HG02852 (cell line): ENCODE results near the gene HOXB4.
A peak's percentile ranks its signal among the peaks of the same experiment; 100 is the strongest.

ENCODE experiments used
- ATAC-seq: cut with Tn5 transposase; IDR thresholded peaks from one replicate; pipeline ENCODE4 v1.9.1; 2021; ENCODE audit warnings: mild to moderate bottlenecking, moderate library complexity; ENCODE audit not compliant: unreplicated experiment

The HOXB4 gene

DNA sequence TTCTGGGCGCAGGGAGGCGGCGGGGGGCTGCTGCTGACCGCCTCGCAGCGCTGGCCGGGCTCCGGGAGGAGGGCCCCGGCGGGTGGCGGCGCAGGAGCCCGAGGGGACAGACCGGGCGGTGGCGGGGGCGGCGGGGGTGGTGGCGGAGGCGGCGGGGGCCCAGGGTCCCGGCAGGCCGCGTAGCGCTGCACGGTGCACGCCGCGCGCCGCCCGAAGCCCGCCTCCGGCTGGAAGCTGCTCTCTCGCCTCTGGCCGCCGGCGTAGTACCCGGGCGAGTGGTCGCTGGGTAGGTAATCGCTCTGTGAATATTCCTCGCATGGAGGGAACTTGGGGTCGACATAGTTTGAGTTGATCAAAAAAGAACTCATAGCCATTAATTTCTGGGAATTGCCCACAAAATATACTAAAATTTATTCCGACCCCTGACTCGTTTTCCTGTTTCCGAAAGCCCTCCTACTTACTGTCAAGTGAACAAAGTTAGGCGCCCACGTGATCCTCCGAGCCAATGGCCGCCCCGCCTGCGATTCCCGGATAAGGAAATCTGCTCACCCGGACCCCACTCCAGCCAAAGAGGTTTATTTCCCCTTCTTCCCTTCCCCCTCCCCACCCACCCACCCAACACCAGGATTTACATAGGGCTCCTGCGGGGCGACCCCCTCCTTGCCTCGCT, at the start of gene HOXB4:
HOXB4 (minus strand) TSS at position 405 of the 670 bp plus-strand sequence; CDS start at position 374, 31 bp downstream.
- peak; percentile 52 for ATAC-seq

DNA sequence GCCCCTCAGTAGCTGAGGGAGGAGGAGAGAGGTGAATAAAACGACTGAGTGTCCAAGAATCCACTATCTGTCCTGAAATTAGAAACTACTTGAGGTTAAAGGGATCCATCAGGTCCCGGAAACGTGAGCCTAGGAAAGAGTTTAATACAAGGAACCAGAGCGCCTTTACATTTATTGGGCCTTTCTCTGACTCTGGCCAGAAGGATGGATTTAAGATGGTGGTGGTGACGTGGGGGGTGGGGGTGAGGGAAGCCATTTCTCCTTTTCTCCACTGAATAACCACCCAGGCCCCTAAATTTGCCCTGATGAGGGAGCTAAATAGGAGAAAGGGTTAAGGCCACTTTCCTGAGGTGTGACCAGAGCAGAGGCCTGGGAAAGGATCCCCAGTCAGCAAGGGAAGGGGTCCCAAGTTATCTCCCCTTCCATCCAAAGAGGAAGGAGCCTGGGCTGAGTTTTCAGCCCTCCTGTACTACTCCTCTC, 49.0 kb upstream of the HOXB4 start:
- no peak for ATAC-seq

DNA sequence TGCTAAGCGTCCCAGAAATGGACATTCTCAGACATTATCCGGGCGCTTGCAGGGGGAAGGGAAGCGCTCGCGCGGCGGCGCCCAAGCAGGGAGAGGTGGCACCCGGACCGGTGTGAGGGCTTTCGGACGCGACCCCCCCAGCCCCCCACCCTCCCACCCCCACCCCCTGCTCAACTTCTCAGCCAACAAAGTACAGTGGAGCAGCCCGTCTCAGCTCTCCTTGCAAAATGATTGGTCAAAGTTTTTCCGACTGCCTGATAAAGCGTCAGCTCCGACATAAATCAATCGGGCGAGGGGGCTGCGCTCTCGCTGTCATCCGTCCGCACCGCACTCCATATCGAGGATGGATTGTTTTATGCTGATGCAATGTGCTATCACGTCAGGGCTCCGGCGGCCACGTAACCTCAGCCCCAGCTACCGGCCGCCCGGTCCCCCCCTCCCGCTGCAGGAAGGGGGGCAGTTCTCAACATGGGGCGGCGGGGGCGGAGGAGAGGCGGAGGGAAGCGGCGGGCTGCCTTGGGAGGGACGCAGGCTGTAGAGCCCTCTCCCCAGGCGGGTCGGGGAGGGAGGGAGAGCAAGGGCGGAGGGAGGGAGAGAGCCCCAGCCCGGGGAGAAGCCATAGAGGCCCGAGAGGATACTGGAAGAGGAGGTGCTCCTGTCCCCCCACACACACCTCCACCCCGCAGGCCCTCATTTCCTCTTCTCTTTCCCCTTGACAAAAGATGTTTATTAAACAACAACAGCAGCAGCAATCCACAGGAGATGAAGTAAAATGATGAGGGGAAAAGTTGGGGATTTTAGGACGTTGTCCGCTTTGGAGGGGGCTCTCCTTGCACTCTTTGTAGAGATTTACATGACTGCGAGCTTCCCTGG, 48.3 kb upstream of the HOXB4 start, which contains the start of gene HOXB9:
HOXB9 (minus strand) TSS at position 114 of the 873 bp plus-strand sequence; CDS start at position 25, 89 bp downstream.
- no peak for ATAC-seq

DNA sequence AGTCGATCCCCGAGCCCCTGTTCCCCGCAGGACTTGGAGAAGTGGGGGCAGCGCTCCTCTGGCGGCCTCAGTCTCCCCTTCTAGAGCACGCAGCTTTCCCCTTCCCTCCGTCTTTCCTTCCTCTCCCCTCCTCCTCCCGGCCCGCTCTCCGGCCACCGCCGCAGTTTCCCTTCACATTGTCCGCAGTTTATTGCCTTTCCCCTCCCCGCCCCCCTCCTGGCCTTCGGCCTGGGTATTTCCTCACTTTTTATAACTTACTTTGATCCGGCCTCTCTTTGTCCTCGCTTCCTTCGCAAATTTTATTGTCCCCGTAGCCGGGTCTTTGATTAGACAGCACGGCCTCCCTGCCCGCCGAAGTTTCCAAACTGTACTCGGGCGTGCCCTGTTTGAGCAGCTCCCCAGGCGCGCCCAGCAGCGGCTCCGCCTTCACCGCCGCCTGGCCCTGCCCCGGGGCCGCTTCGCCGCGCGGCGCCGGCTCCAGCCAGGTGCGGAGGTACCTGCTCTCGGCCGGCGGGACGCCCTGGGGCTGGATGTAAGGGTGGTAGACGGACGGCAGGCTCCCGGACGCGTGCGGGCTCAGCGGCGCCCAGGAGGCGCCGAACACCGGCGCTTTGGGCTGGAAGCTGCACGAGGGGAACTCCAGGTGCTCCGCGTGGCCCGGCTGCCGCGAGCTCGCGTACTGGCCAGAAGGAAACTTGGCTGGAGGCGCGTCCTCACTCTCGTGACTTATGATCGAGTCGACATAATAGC, 47.5 kb upstream of the HOXB4 start:
- no peak for ATAC-seq

DNA sequence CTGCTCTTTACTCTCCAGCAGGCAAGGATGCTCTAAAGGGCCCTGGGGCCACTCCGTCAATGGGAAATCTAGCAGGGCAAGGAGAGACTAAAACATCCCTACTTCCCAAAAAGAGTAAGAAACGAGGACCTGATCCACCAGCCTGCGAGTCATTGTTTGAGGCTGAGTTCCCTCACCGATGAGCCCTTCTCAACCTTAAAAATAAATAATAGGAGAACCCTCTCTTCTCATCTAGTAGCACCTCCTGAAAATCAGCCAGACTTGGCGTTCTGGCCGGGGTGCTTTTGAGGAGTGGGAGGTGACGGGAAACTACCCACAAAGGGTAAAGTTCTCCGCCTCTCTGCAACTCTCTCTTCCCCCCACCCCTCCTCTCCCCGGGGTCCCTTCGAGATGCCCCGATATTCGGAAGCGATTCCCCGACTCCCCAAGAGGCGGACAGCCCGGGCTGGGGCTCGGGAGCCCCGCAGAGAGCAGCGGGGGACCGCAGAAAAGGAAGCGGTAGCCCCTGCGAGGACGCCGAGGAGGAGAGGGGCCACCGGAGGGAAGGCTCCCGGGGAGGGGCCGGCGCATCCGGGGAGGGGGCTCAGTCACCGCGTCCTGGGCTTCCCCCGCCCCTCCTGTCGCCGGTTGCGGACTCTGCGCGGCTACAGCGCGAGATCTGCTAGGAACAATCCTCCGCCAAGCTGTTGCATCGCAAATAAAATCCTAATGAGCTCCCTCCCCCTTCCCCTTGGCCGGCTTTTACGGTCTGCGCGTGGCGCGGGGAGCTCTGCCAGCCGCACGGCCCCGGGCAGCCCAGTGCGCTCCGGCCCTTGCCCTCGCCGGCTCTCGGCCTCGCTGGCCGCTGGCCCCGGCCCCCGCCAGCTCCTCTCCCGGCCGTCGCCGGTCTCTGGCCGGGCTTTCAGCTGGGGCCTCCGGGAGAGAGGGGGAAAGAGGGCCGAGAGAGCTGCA, 46.7 kb upstream of the HOXB4 start:
- ATAC-seq = no peak

DNA sequence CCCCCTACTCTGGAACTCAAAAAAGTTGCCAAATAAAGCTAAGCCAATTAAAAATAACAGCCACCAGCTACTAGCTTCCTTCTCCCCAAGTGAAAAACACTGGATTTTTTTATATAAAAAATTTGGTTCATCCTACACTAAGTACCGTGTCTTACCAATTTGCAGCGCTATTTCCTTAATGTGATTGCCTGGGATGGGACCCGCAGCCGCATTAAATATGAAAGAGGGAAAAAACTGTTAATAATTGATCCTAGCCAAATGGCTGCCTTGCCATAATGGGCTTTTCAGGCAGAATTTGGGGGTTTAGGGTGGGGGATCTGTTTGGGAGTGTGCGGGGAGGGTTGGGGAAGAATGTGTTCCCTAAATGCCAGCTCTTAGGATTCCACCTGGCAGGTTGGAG, 46.0 kb upstream of the HOXB4 start:
- ATAC-seq = no peak

DNA sequence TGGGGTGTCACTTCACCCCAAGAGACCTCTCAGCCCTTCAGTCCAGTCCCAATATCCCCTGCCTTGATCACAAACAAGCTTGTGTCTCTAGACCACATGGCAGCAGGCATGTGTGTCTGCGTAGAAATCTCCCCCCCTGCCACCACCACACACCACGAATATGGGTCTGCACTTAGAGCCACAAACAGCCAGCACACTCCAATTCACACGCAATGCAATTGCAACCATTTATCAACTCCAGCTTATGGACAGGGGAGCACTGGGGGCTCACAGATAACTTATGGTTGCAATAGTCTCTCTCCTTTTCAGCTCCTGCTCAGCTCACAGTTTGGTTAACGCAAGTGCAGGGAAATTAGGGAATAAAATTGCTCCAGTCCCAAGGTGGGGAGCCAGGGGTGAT, 45.4 kb upstream of the HOXB4 start:
- no peak for ATAC-seq

DNA sequence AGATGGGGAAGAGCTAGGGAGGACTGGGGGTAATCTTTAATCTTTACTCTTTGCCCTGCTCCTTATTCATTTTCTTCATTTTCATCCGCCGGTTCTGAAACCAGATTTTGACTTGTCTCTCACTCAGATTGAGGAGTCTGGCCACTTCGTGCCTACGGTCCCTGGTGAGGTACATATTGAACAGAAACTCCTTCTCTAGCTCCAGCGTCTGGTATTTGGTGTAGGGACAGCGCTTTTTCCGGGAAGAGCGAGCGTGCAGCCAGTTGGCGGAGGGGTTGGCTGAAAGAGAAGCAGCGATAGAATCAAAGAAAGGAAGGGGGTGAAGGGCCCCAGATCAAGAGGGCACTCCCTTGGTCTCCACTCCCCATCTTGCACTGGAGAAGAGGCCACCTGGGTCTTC, 44.7 kb upstream of the HOXB4 start:
- no peak for ATAC-seq

DNA sequence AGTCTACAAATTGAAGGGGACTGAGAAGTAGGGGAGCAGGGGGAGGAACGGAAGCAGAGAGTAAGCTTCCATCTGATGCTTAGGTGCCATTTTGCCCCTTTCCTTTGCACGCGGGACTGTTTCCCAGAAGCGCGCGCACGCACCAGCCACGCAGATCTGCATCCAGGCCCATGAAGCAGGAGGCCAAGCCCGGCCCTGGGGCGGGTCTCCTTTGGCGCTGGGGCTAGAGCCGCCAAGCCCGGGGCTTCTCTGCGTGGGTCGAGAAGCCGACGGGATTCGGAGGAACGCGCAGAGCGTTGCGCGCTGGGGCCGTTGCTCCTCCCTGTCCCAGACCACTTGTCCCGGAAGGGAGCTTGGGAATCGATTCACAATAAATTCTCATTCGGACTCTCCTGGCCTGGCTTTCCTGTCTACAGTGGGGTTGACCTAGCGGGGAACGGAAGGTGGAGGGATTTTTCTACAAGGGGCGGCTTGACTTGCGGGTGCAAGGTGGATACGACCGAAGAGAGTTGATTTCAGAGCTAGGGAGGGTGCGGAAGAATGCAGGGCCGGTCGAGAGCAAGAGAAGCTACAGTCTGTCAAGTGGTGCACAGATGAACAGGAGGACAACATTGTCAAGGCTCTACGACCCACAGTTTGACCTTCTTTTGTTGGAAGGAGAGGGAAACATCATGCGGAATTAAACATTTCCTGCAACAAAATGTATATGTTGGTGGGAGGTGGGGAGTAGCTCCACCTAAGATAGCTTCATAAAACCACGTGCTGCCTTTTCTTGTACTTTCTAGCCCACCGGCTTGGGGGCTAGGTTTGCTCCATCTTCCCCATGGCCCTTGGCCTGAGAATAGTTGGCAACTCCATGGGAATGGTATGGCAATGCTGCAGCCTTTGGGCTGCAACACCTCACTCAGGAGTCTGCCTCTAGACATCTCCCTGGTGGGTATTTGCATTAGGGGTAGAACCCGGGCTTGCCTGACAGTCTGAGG, 43.6 kb upstream of the HOXB4 start:
- no peak for ATAC-seq

DNA sequence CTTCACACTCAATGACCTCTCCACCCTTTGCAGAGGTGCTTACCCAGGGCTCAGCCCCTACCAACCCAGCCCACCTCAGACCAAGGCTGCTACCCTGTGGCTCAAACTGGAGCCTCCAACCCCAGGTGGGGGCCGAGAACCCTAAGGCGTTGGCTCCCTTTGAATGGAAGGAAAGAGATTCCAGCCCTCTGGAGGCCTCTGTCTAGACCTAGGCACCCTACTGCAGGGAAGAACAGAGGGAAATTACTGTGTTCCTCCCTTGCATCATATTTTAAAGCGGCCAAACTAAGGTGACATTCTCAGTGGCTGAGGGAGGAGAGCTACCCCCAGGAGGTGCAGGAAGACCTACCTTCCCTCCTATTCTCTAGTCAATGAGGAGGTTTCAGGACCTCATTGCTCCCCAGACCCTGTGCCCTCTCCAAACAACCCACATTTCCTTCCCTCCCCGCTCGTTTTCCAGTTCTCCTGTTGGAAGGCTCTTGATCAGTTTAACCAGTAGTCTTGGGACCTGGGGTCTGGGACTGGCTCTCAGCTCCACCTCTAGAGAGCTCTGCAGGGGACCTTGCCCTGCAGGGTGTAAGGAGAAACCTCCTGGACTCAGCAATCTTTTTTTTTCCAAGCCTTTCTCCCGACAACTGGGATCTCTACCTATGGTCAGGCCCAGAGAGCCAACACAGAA, 42.5 kb upstream of the HOXB4 start:
- no peak for ATAC-seq

DNA sequence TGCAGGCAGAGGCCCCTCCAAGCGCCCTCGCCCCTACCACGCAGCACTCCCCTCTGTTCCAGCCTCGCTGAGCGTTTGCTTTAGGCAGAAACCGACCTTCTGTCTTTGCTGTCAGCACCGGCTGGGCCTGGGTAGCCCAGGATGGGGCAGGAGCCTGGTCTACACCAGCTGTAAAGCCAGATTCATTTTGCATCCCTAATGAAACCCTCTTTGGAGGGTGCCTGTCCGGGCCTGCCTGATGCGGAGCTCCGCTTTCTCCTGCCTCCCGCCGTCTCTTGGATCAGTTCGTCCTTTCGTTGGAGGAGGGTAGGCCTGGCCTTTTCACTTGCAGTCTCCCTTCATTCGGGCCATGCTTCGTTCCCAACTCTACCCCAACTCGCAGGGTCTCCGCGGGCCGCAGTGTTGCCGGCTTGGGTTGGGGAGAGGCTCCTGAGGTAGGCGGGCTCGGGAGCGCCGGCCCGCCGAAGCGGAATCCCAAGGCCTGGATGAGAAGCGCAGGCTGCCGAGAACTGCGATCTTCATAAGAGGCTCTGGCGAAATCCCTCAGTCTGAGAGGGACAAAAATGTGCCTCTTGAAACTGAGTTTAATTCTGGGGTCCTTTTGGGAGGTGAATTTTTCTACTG, 41.8 kb upstream of the HOXB4 start:
- no peak for ATAC-seq

DNA sequence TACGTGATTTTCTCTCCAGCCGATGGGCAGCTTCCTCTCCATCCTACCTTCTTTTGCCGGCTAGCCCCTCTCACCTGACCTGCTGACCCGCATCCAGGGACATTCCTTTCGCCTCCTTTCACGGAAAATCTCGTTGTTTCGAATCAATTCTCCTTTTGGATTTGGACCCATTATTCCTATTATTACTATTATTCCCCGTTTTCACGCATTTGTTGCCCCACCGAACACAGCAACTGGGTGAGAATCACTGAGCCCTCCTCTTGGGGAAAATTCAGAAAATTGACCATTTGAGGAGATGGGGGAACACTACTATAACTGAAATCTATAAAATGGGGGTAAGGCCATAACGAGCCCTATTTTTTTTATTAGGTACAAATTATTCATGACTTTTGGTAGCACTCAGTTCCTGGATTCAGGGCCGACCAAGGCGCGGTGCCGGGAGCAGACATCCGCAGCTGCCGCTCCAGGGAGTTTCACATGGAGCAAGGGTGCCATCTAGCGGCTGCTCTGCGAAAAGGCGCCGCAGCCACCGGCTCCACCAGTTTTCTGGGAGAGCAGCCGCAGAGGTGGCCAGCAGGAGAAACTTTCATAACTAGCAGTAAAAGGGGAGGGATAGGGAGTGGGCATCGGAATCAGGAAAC, 40.2 kb upstream of the HOXB4 start:
- ATAC-seq = no peak

DNA sequence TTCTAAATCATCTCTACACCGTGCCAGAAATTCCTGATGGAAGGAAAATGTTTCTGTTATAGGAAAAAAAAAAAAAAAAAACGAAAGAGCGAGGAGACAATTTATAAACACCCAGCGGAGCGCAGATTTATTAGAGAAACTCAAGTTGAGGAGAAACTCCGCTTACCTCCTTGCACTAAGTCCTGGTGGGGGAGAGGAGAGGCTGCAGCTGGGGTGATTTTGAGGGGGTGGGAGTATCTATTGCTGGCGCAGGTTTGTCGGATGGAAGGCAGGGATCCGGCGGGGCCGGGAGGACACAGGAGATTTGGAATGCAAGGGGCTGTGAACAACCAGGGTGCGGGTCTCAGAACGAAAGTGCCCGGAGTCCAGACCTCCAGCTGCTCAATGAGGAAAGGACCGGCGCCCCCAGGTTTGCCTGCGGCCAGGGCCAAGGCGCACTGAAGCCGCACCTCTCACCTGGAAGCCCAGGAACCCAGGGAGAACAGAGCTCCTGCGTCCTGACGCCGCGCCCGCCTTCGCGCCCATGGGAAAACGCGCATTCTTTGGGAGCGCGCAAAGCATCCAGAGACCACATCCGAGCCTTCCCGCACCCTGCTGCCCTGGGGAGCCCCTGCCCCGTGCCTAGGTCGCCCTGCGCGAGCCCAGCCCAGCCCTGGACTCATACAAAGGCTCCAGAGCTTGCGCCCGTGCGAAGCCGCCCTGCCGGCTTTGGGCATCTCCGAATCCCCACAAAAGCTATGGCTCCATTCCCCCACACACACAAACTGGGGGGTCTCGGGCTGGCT, 39.5 kb upstream of the HOXB4 start:
- ATAC-seq = no peak

DNA sequence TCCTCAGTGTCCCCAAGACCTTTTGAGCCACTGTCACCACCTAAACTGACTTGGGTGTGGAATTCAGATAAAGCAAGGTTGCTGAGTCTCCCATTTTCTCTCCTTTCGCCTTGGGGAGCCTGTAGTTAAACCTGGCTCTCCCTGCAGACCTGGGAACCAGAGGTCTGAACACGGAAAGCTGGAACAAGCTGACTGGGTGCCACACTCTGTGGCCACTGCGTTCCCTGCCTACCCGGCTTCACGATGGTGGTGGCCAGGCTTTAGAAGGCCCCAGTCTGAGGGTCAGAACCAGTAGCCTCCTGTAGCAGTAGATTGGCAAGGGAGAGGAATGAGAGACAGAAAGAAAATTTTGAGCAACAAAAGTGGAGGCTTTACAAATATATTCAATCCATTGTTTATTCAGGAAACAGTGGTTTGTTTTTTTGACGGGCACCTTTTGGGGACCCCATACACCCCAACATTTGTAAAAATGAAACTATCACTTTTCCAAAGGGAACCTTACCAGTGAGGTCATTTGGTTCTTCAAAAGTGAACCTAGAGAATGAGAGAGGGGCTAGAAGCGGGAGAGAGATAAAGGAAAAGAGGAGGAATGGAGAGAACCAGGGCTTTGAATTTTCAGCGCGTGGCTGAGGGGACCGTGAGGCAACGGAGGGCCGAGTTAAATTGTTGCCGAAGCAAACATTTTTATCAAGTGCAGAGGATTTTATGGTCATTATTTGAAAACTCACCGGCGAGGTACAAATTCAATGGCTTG, 38.7 kb upstream of the HOXB4 start:
- ATAC-seq = no peak

DNA sequence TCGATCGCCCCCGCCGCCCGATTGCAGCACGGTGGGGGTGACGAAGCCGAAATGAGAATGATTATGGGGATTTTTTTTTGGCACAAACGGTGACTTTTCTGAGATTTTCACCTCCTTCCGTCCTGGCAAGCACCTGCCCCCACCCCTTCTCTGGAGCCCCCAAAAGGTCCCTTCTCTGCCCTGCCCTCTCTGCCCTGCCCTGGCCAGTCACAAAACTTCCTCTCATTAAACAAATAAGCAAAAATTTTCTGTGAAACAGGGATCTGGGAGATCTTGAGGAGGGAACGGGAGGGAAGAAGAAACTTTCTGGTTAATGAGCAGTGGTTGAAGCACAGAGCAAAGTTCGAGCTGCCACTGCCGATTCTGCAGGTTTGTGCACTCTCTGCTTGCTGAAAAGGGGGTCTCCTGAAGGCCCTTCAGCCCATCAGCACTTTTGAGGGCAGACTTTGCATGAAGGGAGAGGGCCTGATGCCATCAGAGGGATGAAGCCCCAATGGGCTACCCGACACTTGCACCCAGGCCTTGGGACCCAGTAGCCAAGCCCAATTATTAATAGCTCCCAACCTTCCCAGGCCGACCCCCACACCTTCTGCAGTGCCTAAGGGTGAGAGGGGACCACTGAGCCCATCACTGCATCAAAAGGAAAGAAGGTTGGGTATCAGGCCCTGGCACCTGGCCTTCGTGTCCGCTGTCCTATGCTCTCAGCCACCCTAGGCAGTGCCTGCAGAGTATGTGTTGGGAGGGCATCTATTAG, 38.0 kb upstream of the HOXB4 start:
- ATAC-seq = no peak
